GM19240 (cell line): ENCODE results near the gene DDIT3.

ENCODE experiments used
- DNase-seq: peaks from one replicate; pipeline ENCODE4 v3.0.0; 2011; ENCODE audit warnings: low spot score; ENCODE audit not compliant: insufficient read length

DDIT3 gene

GRCh38 chr12:57469296-57470164 is 50.8 kb downstream of the DDIT3 start:
- no peak for DNase-seq

GRCh38 chr12:57467915-57468314 is 52.4 kb downstream of the DDIT3 start:
- no peak for DNase-seq

- no peak for DNase-seq
Observed at GRCh38 chr12:57467212-57467874, 53.0 kb downstream of the DDIT3 start.
